ENCODE measurements around the gene SCYL1.

SCYL1 gene

DNA sequence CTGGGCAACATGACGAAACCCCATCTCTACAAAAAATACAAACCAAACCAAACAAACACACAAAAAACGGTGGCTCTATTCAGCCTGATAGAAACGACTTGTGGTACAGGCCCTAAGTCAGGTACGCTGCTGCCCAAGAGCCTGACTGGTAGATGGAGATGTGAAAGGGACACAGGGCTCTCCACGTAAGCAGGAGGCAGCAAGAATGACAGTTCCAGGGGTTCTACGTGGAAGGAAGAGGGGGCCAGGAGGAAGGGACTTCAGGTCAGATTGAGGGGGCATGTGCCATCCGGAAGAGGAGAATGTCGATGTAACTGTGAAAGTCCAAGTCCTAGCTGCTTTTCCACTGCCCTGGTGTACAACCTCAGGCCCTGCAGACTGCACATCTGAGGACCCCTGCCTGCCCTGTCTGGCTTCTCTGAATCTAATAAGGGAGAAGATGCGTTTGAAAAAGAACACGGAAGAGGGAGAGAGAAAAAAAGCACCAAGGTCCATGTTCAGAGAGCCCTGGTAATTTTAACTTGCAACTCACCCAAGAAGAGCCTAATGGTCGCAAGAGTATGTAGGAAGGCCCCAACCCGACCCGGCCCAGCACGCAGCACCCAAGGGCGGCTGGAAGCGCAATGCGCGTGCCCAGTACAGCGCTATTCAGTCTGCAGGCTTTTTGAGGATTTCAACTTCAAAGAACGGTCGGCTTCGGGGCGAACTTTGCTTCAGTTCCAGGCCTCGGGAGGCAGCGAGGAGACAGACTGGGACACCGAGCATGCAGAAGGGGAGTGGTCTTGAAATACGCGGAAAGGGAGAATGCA, 44.5 kb downstream of the SCYL1 start:
- DNase-seq: no peak

DNA sequence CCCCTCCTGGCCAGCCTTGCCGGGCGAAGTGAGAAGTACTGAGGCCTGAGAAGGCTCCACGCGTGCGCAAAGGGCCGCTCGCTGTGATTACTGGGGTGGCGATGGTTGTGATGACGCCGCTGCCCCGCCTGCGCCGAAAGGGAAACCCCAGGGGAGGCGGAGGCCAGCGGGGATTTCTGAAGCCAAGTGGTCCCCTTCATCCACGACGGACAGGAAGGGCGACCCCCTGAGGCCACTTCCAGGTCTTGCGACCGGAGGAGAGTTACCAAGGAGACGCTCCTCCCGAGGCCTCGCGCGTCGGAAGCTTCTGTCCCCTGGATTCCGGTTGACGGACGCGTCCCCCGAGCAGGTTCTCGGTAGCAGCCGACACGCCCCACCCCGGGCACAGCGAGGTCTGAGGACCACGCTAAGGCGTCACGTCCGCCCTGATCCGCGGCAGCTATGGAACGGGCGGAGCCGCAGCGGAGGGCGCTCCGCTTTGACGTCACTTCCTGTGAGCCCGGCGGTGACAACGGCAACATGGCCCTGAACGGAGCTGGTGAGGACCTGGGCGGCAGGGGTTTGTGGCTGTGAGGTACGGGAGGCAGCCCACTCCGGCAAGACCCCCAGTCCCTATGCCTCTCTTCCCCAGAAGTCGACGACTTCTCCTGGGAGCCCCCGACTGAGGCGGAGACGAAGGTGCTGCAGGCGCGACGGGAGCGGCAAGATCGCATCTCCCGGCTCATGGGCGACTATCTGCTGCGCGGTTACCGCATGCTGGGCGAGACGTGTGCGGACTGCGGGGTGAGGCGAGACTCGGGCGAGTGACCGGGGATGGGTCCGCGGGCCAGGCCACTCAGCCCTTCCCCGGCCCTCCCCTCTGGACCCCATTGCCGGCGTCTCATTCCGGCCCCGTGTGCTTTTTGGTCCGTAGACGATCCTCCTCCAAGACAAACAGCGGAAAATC, 45.4 kb downstream of the SCYL1 start, which contains the start of gene ZNRD2:
Gene ZNRD2, plus strand, starts transcription at position 505 of the 946 bp plus-strand sequence. Its CDS starts 15 bp downstream, at position 520.
- peak; percentile 96 for DNase-seq

DNA sequence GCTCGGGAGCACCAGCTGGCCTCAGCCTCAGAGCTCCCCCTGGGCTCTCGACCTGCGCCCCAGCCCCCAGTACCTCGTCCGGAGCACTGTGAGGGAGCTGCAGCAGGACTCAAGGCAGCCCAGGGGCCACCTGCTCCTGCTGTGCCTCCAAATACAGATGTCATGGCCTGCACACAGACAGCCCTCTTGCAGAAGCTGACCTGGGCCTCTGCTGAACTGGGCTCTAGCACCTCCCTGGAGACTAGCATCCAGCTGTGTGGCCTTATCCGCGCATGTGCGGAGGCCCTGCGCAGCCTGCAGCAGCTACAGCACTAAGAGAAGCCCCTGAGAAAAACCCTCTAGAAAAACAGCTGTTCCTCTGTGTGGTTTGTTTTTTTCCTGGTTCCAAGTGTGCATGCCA, 46.5 kb downstream of the SCYL1 start:
- no peak for DNase-seq

DNA sequence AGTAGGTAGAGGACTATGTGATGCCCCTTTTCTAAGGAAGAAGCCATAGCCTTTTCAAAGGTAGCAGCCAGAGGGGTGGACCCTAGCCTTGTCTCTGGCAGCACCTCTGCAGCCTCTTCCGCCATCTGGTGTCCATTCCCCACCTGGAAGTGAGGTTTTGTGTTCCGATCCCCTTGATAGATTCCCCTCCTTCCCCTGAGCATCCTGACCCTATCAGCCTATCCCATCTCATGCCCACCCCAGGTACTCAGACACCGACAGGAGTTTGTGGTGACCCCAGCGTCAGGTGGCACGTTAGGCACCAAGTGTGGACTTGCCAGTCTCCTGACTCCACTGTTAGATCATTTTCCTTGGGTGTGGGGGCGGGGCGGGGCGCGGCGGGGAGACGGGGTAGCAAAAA, 47.1 kb downstream of the SCYL1 start:
- DNase-seq: no peak

DNA sequence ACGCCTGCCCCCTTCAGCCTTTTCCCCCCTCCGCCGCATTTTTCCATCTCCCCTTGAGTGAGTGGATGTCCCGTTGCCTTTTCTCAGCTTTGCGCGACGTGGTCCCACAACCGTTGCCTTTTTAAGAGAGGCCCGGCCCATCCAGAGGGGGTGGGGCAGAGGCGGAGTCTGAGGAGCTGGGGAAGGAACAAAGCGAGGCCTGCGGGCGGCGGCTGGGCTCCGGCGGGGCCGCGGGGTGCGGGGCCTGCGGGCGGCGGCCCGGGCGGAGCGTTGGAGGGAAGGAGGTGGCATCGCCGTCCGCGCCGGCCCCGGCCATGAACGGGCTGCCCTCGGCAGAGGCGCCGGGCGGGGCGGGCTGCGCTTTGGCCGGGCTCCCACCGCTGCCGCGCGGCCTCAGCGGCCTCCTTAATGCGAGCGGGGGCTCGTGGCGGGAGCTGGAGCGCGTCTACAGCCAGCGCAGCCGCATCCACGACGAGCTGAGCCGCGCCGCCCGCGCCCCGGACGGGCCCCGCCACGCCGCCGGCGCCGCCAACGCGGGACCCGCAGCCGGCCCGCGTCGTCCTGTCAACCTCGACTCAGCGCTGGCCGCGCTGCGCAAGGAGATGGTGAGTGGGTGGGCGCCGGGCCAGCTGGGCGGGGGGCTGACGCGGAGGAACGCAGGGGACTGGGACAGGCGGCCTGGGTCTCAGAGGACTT, 47.6 kb downstream of the SCYL1 start, which contains the start of gene FAM89B:
Gene FAM89B, plus strand, starts transcription at position 183 of the 696 bp plus-strand sequence. Its CDS starts 132 bp downstream, at position 315.
- DNase-seq: no peak

DNA sequence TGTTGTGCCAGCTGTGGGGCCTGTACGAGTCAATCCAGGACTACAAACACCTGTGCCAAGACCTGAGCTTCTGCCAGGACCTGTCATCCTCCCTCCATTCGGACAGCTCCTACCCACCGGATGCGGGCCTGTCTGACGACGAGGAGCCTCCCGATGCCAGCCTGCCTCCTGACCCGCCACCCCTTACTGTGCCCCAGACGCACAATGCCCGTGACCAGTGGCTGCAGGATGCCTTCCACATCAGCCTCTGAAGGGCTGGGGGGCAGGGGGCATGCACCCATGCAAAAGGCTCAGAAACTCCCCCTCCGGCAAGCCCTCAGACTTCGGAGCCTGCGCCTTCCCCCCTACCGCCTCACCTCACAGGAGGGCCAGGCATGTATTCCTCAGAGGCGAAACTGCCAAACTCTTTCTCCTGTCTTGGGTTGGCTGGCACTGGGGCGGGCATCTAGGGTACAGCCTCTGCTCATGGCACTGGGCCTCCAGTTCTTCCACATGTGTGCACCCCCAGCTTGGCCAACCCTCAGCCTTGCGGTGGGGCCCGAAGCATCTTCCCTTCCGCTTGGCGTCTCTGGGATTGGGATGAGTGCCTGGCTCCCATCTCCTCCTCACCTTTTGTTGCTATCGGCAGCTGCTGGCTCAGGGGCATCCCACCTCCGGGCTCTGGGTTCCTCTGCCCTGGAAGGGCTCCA, 48.7 kb downstream of the SCYL1 start:
- DNase-seq: peak; percentile 37

DNA sequence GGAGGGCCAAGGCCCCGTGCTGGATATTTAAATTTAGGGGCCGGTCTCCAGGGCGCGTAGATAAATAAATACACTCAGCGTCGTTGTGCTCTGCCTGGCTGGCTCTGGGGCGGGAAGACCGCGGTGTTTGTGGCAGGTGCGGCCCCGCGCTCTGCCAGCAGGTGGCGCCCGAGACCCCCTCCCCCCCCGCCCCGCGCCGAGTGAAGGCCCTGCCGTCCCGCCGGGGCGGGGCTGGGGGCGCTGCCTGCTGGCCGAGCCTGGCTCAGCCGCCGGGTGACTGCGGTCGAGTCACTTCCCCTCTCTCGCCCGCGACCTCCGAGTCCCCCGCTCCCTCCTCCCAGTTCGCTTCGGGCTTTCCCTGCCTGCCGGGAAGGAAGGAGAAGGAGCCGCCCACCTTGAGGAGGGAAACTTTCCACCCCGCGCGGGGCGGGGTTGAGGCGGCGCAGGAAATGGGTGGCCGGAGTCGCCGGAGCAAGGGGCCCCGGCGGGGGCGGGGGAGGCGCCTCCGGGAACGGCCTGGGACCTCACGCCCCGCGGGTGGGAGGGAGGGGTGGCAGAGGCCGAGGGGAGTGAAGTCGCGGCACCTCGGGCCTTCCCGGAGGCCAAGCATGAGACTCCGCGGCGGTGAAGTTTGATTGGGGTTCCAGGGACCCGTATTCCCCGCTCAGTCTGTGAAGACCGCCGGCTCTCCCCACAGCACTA, 49.4 kb downstream of the SCYL1 start:
- DNase-seq: peak; percentile 82

DNA sequence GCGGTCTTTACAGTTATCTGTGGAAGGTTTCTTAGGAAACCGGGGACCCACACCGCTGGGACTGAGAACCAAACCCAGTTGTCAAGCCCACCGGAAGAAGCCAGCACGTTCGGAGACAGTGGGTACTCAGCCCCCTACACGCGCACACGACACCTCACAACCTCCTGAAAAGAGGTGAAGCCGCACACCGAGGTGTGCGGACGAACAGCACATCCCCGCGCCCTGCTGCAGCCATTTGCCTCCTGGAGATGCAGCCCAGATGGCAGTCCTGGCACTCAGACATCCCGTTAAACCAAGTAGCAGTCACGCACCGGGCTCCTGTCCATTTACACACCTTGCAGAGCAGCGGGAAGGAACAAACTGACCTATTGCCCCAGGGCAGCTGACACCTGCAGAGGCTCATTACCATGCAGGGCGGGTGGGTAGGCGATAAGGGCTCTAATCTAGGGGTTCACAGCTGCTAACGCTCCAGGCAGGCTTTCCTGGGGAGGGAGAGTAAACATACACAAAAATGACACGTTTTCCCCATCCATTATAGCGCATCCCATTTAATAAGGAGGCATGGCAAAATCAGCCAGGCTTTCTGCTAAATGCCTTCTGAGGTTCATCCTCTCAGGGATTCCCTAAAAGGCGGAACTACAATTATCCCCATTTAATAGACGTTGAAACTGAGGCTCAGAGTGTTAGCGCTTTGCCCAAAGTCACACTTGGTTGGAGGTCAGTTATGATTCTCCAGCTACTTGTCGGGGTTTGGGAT, 50.1 kb downstream of the SCYL1 start:
- DNase-seq: peak; percentile 45

DNA sequence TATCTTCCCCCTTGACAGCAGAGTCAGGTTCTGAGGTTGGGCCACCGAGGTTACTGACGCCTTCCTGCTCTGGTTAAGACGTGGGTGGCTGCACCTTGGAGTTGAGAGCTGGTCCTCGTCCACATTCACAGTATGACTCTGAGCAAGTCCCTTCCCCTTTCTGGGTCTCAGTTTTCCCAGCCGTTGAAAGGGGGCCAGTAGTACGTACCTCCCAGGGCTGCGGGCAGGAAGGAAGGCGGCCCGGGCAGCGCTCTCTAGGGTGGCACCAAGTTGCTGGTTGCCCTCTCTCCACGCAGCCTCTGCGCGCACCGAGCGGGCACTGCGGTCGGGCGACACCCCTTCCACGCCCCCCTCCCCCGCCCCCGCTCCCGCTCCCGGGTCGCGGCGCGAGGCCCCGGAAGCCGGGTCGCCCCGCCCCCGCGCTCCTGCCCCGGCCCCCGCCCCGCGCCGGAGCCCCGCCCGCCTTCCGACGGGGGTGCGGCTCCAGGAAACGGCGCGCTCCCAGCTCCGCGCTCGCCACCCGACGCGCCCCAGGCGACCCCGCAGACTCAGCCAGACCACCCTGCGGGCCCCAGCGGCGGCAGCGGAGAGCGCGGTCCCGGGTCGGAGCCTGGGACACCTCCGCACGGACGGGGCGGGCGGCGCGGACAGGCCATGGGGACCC, 50.8 kb downstream of the SCYL1 start, which contains the start of gene EHBP1L1:
Gene EHBP1L1, plus strand, starts transcription at position 486 of the 664 bp plus-strand sequence. CDS start 250 bp downstream, outside the sequence.
- peak; percentile 49 for DNase-seq

DNA sequence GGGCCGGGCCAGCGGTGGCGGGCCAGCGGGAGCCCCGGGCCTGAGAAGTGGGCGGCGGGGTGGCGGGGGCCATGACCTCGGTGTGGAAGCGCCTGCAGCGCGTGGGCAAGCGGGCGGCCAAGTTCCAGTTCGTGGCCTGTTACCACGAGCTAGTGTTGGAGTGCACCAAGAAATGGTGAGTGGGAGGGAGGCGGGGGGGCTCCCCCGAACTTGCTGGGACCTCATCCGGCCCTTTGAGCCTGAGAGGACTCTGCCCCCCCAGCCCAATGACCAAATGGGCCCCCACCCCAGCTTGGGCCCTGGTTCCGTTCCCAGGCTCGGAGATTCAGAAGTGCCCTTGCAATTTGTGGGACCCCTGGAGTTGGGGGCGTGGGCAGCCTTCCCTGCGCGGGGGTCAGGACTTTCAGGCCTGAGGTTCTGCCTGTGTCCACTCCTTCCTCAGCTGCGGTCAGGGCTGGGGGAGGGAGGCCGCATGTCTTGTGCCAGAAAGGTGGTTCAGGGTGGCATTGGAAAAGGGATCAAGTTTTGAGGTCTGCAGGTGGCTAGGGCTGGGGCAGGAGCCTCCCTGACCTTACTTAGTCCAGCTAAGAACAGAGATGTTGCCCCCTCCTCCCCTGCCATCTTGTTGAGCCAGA, 51.5 kb downstream of the SCYL1 start:
- no peak for DNase-seq

DNA sequence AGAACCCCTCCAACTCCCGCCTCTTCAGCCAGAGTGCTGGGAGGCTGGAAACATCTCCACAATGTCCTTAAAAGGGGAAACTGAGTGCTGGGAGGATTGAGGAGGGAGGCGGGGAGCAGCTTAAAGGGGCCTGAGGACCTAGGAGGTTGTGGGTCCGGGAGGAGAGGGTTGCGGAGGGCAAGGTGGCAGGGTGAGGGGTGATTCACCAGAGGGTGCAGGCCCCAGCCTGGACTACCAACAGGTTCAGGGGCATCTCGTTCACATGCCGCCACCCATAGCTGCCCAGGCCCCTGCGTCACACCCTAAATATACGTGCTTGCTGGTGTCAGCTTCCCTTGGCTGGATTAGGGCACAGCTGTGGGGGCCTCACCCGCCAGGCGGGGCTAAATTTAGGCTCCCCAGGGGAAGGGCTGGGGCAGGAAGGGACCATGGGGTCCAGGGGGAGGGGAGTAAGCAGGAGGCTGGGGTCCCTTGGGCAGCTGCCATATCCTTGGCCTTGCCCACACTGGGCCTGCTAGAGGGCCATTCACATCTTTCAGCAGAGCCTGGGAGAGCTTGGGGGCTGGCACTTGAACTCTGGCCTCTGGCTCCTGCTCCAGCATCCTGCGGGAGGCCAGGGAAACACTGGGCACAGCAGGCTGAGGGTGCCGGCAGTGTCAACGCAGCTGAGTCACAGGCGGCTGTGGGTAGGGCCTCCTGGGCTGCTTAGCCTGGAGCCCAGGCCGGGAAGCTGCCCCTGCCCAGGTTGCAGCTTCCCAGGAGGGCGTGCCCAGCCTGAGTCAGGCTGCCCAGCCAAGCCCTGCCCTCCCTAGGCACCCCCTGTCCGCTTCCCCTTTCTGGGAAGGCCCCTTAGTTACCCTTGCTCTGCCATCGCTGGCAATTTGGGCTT, 52.2 kb downstream of the SCYL1 start:
- DNase-seq: no peak

DNA sequence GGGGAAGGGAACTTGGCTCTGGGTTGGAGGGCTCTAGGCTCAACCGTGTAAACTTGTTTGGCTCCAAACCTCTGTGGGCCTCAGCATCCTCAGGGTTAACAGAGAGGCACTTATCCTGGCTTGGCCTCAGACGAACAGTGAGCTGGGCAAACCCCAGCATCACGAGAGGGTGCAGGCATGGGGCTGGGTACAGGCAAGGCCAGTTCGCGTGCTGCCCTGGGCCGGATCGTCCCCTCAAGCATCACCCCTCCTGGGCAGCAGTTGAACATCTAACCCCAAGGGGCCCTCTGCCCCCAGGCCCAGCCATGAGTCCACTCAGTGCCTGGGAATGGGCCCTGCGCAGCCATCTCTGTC, 52.9 kb downstream of the SCYL1 start:
- no peak for DNase-seq

DNA sequence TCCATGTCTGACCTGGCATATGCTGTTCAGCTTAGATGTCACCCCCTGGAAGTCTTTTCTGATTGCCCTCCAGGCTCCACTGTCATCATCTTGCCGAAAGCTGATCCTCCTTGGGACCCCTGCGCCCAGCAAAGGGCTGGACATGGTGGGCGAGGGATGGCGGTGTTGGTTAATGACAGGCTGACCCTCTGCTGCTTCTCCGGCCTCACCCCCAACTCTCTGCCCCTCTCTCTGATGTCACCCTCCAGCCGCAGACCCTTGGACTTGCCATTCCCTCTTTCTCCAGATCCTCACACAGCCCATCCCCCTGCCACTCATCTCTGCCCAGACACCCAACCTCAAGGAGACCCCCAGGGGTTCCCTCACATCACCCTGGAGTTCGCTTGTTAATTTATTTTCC, 53.3 kb downstream of the SCYL1 start:
- DNase-seq: no peak

DNA sequence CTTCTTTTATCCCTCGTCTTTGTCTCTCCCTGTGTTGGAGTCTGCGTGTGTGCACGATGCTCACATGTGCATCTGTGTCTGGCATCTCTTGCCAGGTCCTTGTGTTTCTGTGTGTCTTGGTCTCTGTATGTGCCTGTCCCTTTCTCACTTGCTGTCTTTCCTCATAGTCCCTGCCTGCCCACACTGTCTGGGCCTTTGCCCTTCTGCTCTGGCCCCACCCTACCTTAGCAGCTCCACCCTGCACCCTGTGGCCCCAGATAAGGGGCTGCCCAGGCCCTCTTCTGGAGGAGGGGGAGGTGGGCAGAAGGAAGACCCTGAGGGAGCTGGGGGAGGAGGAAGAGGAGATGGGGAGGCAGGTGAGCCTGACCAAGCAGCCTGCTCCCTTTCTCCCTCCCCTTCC, 53.8 kb downstream of the SCYL1 start:
- DNase-seq: no peak

DNA sequence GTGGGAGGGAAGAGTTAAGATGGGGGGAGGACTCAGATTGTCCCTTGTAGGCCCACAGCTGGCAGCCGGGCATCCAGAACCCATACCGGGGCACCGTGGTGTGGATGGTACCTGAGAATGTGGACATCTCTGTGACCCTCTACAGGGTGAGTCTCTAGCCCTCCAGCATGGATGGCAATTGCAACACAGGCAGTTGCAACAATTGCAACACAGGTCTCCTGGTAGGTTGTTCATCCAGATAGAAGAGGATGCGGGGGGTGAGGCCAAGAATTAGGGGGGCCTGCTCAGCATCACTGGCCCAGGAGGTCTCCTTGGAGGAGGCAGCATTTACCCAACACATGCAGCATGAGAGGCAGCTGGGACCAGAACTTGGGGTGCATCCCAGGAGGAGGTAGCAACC, 54.4 kb downstream of the SCYL1 start:
- no peak for DNase-seq

DNA sequence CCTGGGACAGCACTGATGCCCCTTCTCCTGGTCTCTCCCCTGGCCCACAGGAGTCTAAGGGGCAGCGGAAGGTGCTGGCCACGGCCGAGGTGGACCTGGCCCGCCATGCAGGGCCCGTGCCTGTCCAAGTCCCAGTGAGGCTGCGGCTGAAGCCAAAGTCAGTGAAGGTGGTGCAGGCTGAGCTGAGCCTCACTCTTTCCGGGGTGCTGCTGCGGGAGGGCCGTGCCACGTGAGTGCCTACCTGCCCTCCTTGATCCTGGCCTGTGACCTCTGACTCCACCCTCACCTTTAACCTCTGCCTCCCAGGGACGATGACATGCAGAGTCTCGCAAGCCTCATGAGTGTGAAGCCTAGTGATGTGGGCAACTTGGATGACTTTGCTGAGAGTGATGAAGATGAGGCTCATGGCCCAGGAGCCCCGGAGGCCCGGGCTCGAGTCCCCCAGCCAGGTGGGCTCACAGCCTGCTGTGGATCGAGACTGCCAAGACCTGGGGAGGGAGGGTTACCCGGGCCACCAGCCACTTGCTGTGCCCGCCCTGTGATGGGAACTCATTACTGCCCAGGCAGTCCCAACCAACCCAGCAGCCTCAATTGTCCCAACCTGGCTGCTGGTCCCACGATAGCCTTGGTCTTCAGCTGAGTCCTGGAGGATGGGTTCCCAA, 55.3 kb downstream of the SCYL1 start:
- no peak for DNase-seq

DNA sequence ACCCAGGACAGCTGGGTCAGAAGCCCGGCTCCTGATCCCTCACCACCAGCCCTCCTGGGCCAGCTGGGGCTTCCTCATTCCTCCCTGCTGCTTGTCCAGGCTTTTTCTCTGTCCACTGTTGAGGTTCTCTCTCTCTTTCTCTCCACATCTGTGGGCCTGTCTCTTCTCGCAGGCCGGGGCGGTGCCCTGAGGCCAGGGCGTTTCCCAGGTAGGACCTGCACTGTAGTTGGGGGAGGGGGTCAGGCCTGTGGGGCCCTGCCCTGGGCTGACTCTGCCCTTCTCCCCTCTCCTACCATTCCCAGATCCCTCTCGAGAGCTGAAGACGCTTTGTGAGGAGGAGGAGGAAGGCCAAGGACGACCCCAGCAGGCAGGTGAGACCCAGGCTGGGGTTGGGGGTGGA, 55.9 kb downstream of the SCYL1 start:
- DNase-seq: no peak

DNA sequence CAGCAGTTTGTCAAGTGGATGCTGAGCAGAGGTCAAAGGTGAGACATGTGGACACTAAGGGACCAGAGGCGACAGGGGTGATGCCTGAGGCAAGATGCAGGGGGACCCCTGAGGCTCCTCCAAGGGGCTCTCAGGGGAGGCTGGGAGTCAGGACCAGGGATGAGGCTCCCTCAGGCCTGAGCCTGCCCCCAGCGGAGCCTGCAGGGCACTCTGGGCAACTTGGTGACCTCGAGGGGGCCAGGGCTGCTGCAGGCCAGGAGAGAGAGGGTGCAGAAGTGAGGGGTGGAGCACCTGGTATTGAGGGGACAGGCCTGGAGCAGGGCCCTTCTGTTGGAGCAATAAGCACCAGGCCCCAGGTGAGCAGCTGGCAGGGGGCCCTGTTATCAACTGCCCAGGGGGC, 57.0 kb downstream of the SCYL1 start:
- DNase-seq: no peak
